H9 (cell line): Measurements from ENCODE around the gene RTTN. TPM values are rescaled to one million over a fixed set of nuclear protein-coding genes. Genes with fewer than 3 reads are reported as not detected.

Source experiments
- DNase-seq: peaks from one replicate; pipeline ENCODE4 v3.0.0-alpha.2; 2017
- H2AFZ ChIP-seq: one replicate; pipeline ENCODE4 v1.6.1; 2013; ENCODE audit warnings: mild to moderate bottlenecking, low read length, control low read depth, moderate library complexity
- H2AK5ac ChIP-seq: 2 replicates; pipeline ENCODE4 v1.6.1; 2013; ENCODE audit warnings: low read length, control low read depth, mixed read lengths; ENCODE audit not compliant: insufficient read length
- H2BK120ac ChIP-seq: one replicate; pipeline ENCODE4 v1.6.1; 2013; ENCODE audit warnings: low read depth, mild to moderate bottlenecking, low read length, control low read depth, inconsistent platforms; ENCODE audit not compliant: poor library complexity, severe bottlenecking
- H2BK12ac ChIP-seq: 2 replicates; pipeline ENCODE4 v1.6.1; 2013; ENCODE audit warnings: low read length, control low read depth, mixed read lengths, low read depth; ENCODE audit not compliant: insufficient read length
- H2BK15ac ChIP-seq: 2 replicates; pipeline ENCODE4 v1.6.1; 2013; ENCODE audit warnings: low read depth, low read length, control low read depth
- H2BK20ac ChIP-seq: one replicate; pipeline ENCODE4 v1.6.1; 2013; ENCODE audit warnings: low read depth, mild to moderate bottlenecking, low read length, control low read depth, inconsistent platforms; ENCODE audit not compliant: poor library complexity, severe bottlenecking
- H2BK5ac ChIP-seq: 2 replicates; pipeline ENCODE4 v1.6.1; 2013; ENCODE audit warnings: low read length, control low read depth, mixed read lengths; ENCODE audit not compliant: insufficient read length
- H3K14ac ChIP-seq: 2 replicates; pipeline ENCODE4 v1.6.1; 2013; ENCODE audit warnings: low read length, control low read depth; ENCODE audit not compliant: insufficient read depth
- H3K18ac ChIP-seq: 2 replicates; pipeline ENCODE4 v1.6.1; 2013; ENCODE audit warnings: low read depth, mild to moderate bottlenecking, mixed read lengths, low read length, control low read depth; ENCODE audit not compliant: insufficient read length
- H3K23ac ChIP-seq: 2 replicates; pipeline ENCODE4 v1.6.1; 2013; ENCODE audit warnings: low read length, control low read depth, mixed read lengths, low read depth; ENCODE audit not compliant: insufficient read length
- H3K23me2 ChIP-seq: 2 replicates; pipeline ENCODE4 v1.6.1; 2013; ENCODE audit warnings: low read depth, mild to moderate bottlenecking, mixed read lengths, low read length, control low read depth; ENCODE audit not compliant: insufficient read length, poor library complexity, severe bottlenecking
- H3K27ac ChIP-seq: 2 replicates; pipeline ENCODE4 v1.5.1; 2013; ENCODE audit warnings: low read length, control low read depth, mixed read lengths, low read depth; ENCODE audit not compliant: insufficient read length
- H3K27me3 ChIP-seq: 2 replicates; pipeline ENCODE4 v1.6.1; 2013; ENCODE audit warnings: low read length, control low read depth, inconsistent platforms; ENCODE audit not compliant: insufficient read depth
- H3K4ac ChIP-seq: 2 replicates; pipeline ENCODE4 v1.6.1; 2013; ENCODE audit warnings: low read depth, mild to moderate bottlenecking, control low read depth, inconsistent platforms, low read length, moderate library complexity
- H3K4me1 ChIP-seq: 2 replicates; pipeline ENCODE4 v1.6.1; 2013; ENCODE audit warnings: low read length, control low read depth, inconsistent platforms; ENCODE audit not compliant: insufficient read depth
- H3K4me2 ChIP-seq: 2 replicates; pipeline ENCODE4 v1.6.1; 2013; ENCODE audit warnings: low read length, control low read depth, mixed read lengths; ENCODE audit not compliant: insufficient read length, insufficient read depth
- H3K56ac ChIP-seq: 2 replicates; pipeline ENCODE4 v1.6.1; 2013; ENCODE audit warnings: low read depth, mild to moderate bottlenecking, mixed read lengths, low read length, control low read depth; ENCODE audit not compliant: insufficient read length
- H3K79me1 ChIP-seq: 2 replicates; pipeline ENCODE4 v1.6.1; 2013; ENCODE audit warnings: low read depth, mild to moderate bottlenecking, moderate library complexity, low read length, control low read depth, inconsistent platforms; ENCODE audit not compliant: insufficient read depth, poor library complexity, severe bottlenecking
- H3K79me2 ChIP-seq: 2 replicates; pipeline ENCODE4 v1.6.1; 2013; ENCODE audit warnings: low read length, control low read depth, inconsistent platforms; ENCODE audit not compliant: insufficient read depth
- H3K9ac ChIP-seq: 2 replicates; pipeline ENCODE4 v1.6.1; 2013; ENCODE audit warnings: low read length, control low read depth, mixed read lengths; ENCODE audit not compliant: insufficient read length; ENCODE audit errors: extremely low read depth
- H3K9me3 ChIP-seq: one replicate; pipeline ENCODE4 v1.6.1; 2013; ENCODE audit warnings: low read depth, low read length, inconsistent platforms; ENCODE audit not compliant: control insufficient read depth
- H3T11ph ChIP-seq: one replicate; pipeline ENCODE4 v1.6.1; 2013; ENCODE audit warnings: mild to moderate bottlenecking, low read length, control low read depth, inconsistent platforms
- H4K20me1 ChIP-seq: one replicate; pipeline ENCODE4 v1.6.1; 2013; ENCODE audit not compliant: control insufficient read depth, insufficient read length, insufficient read depth
- H4K5ac ChIP-seq: 2 replicates; pipeline ENCODE4 v1.6.1; 2013; ENCODE audit warnings: low read depth, mild to moderate bottlenecking, mixed read lengths, low read length, control low read depth; ENCODE audit not compliant: insufficient read length
- H4K8ac ChIP-seq: replicated peaks from 2 replicates; pipeline ENCODE4 v1.6.1; 2013; ENCODE audit warnings: low read length, control low read depth, mixed read lengths, low read depth; ENCODE audit not compliant: insufficient read length
- H4K91ac ChIP-seq: 2 replicates; pipeline ENCODE4 v1.6.1; 2013; ENCODE audit warnings: low read depth, mild to moderate bottlenecking, moderate library complexity, mixed read lengths, low read length, control low read depth; ENCODE audit not compliant: insufficient read length
- H3K27ac Mint-ChIP-seq, 3 experiments: 2 replicates in 2 of 3; 3 replicates in 1 of 3; pipeline ENCODE4 v1.8.0; 2020 to 2021; ENCODE audit warnings: mixed read lengths in 3 of 3, mild to moderate bottlenecking in 1 of 3, moderate library complexity in 1 of 3
- H3K27me3 Mint-ChIP-seq: 2 replicates; pipeline ENCODE4 v1.8.0; 2021; ENCODE audit warnings: low read depth, mild to moderate bottlenecking, moderate library complexity, mixed read lengths
- H3K36me3 Mint-ChIP-seq, 3 experiments: 2 replicates in 2 of 3; 3 replicates in 1 of 3; pipeline ENCODE4 v1.8.0; 2020 to 2021; ENCODE audit warnings: low read depth in 3 of 3, mixed read lengths in 3 of 3; ENCODE audit not compliant: insufficient read depth in 1 of 3
- H3K4me1 Mint-ChIP-seq, 2 experiments: 2 replicates each; pipeline ENCODE4 v1.8.0; 2020; ENCODE audit warnings: mixed read lengths in 2 of 2
- H3K4me3 Mint-ChIP-seq, 2 experiments: 2 replicates in 1 of 2; 3 replicates in 1 of 2; pipeline ENCODE4 v1.8.0; 2020 to 2021; ENCODE audit warnings: mild to moderate bottlenecking in 2 of 2, mixed read lengths in 2 of 2, moderate library complexity in 1 of 2
- H3K9me3 Mint-ChIP-seq, 2 experiments: 2 replicates in 1 of 2; 3 replicates in 1 of 2; pipeline ENCODE4 v1.8.0; 2020; ENCODE audit warnings: mild to moderate bottlenecking in 2 of 2, mixed read lengths in 2 of 2, moderate library complexity in 1 of 2
- CTCF ChIP-seq: fragments of 200-600 bp; sonication (generic); conservative IDR thresholded peaks from 3 replicates; pipeline ENCODE4 v1.8.0; 2021; ENCODE audit warnings: antibody characterized with exemption, mild to moderate bottlenecking
- WGBS: extraction: QIAGEN DNeasy Blood & Tissue Kit; methylation state at CpG from one replicate; pipeline ENCODE4 v1.1.7; 2013; ENCODE audit warnings: missing lambda C conversion rate, low lambda C conversion rate, mixed read lengths; ENCODE audit not compliant: insufficient read length; ENCODE audit errors: extremely low coverage; 5-methylcytosine and 5-hydroxymethylcytosine counted together
- total RNA-seq: library from RNA; stranded (reverse); gene quantifications from 2 replicates; pipeline ENCODE4 v1.2.1, GENCODE V29; 2021

Gene RTTN
- total RNA-seq, 1 experiment from 2014 or later: 17.6 TPM

DNA sequence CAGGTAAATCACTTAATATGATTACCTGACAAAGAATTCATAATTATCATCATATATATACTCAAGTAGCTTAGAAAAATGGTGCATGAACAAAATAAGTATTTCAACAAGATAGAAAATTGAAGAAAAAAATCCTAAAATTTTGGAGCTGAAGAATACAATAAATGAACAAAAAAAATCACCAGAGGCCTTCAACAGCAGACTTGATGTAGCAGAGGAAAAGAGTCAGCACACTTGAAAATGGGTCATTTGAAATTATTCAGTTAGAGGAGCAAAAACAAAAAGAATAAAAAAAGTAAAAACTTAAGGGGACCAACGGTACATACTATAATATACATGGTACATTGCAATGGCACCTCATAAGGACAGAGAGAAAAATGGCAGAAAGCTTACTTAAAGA, 217.6 kb downstream of the RTTN start:
- Histone ChIP-seq H2AK5ac (no peak overlapping the region), H2BK15ac (no peak overlapping the region), H2AFZ (no peak overlapping the region), H3K9ac (no peak overlapping the region), H2BK120ac (no peak overlapping the region), H4K8ac (no peak overlapping the region), H2BK20ac (no peak overlapping the region), H3T11ph (no peak overlapping the region), H3K18ac (no peak overlapping the region), H4K20me1 (no peaks in the 10 kb centered on the region), H4K5ac (no peak overlapping the region), H3K9me3 (no peaks in the 10 kb centered on the region), H3K4me1 (no peaks in the 10 kb centered on the region), H3K14ac (no peak overlapping the region), H3K79me2 (no peaks in the 10 kb centered on the region), H3K4ac (no peak overlapping the region), H3K4me2 (no peak overlapping the region), H2BK12ac (no peak overlapping the region), H3K23ac (no peak overlapping the region), H3K27ac (no peak overlapping the region), H4K91ac (no peak overlapping the region), H3K23me2 (no peaks in the 10 kb centered on the region), H3K27me3 (no peaks in the 10 kb centered on the region), H2BK5ac (no peak overlapping the region), H3K56ac (no peak overlapping the region), H3K79me1 (no peaks in the 10 kb centered on the region)
- no peak overlapping the region for H3K4me3 Mint-ChIP-seq
- DNase-seq: no peak
- H3K4me1 Mint-ChIP-seq: peaks cover 7% of the 10 kb centered on the region in 2 experiments
- H3K27me3 Mint-ChIP-seq: no peaks in the 10 kb centered on the region
- peaks cover 2 to 23% (median 3%) of the 10 kb centered on the region in 3 experiments; a peak in 5 of 7 replicates for H3K36me3 Mint-ChIP-seq
- no peak for TF ChIP-seq CTCF
- H3K9me3 Mint-ChIP-seq: no peaks in the 10 kb centered on the region; a peak in 3 of 5 replicates
- no peak overlapping the region for H3K27ac Mint-ChIP-seq
- no CpG with 5 or more reads among the region's 1 CpG for WGBS
